ENCODE data around the gene CORO2B. TPM values are rescaled to one million over a fixed set of nuclear protein-coding genes. Genes with fewer than 3 reads are reported as not detected.

Gene CORO2B
- total RNA-seq, 4 donors from 2014 or later: 0.80 to 4.5 (median 2.3) TPM

- H3K4me3 ChIP-seq (ENCODE audit: low read depth, poor library complexity, severe bottlenecking): no peak overlapping the region
- no peak for TF ChIP-seq CTCF (IDR thresholded peaks at IDR 0.05)
- TF ChIP-seq POLR2A (IDR thresholded peaks at IDR 0.05): no peak
- intact Hi-C loops (cut with DNase I; ENCODE audit: low total_unique reads): no loop called here
- DNase-seq (ENCODE audit: low spot score in 2 of 2): no peak
- WGBS, 2 donors: 87 to 94% methylated on average over 9 of the region's 9 CpGs
These were observed 119.2 kb downstream of the CORO2B start for GRCh38 chr15:68697711-68698690.

- intact Hi-C loops (cut with DNase I; ENCODE audit: low total_unique reads): no loop called here
- WGBS, 2 donors: 67 to 83% methylated on average over 5 of the region's 5 CpGs
- H3K4me3 ChIP-seq (ENCODE audit: low read depth, poor library complexity, severe bottlenecking): no peak overlapping the region
- DNase-seq (ENCODE audit: low spot score in 2 of 2): no peak
- no peak for TF ChIP-seq CTCF (IDR thresholded peaks at IDR 0.05)
- no peak for TF ChIP-seq POLR2A (IDR thresholded peaks at IDR 0.05)
These were observed 119.9 kb downstream of the CORO2B start for GRCh38 chr15:68698708-68699107.

GRCh38 chr15:68699124-68699880 is 120.5 kb downstream of the CORO2B start:
- DNase-seq (ENCODE audit: low spot score in 2 of 2): no peak
- TF ChIP-seq CTCF (IDR thresholded peaks at IDR 0.05): no peak
- TF ChIP-seq POLR2A (IDR thresholded peaks at IDR 0.05): no peak
- WGBS, 2 donors: 72 to 77% methylated on average over 12 of the region's 12 CpGs
- no peak overlapping the region for H3K4me3 ChIP-seq (ENCODE audit: low read depth, poor library complexity, severe bottlenecking)
- intact Hi-C loops (cut with DNase I; ENCODE audit: low total_unique reads): no loop called here

- no peak overlapping the region for H3K4me3 ChIP-seq (ENCODE audit: low read depth, poor library complexity, severe bottlenecking)
- no peak for DNase-seq (ENCODE audit: low spot score in 2 of 2)
- intact Hi-C loops (cut with DNase I; ENCODE audit: low total_unique reads): no loop called here
- 47 to 52% methylated on average over 10 to 12 of the region's 12 CpGs for WGBS, 2 donors
- no peak for TF ChIP-seq CTCF (IDR thresholded peaks at IDR 0.05)
- no peak for TF ChIP-seq POLR2A (IDR thresholded peaks at IDR 0.05)
These were observed 121.2 kb downstream of the CORO2B start for GRCh38 chr15:68699881-68700454.

- DNase-seq (ENCODE audit: low spot score in 2 of 2): peak in 1 of 2 donors; percentile 30
- 6 to 15% methylated on average over 19 of the region's 19 CpGs for WGBS, 2 donors
- TF ChIP-seq POLR2A (IDR thresholded peaks at IDR 0.05): no peak
- no peak for TF ChIP-seq CTCF (IDR thresholded peaks at IDR 0.05)
- H3K4me3 ChIP-seq (ENCODE audit: low read depth, poor library complexity, severe bottlenecking): no peak overlapping the region
- intact Hi-C loops (cut with DNase I; ENCODE audit: low total_unique reads): no loop called here
These were observed 121.8 kb downstream of the CORO2B start for GRCh38 chr15:68700455-68701123.
